Measurements from ENCODE around the gene COMTD1.
"Not testable (repeated sequence)": the region's sequence is repeated elsewhere in the genome, so short reads cannot be mapped to it uniquely, and the experiment has no call there.

The COMTD1 gene

DNA sequence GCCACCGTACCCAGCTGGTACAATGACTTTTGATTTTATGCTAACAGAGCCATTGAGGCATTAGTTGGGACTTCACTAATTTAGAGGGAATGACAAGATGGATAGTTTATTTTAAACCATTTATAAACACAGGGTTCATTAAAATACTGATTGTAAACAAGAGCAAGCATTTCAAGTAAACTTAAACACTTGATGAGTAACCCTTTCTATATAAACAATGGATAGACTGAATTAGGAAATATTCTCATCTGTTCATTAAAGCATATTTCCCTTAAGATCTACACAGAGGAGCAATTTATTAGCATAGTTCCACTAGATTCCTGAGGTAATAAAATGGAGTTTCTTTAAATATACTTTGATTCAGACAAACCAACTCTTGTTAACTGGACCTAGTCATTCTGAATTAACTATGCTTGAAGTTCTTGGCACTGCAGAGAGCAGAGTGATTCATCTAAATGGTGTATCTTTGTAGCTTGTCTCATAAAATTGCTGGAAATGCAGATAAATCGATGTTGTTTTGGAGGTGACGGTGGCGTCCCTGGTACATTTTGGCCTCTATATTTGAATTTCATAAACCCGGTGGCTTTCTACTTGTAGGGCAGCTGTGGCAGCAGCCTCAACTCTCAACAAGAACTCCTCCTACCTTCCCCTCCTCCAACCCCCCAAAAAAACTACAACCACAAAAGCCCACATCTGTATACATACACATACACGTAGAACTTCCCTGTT lies 40.6 kb downstream of the COMTD1 start:
- no peak for DNase-seq (ENCODE audit: low read depth in 1 of 2, low spot score in 1 of 2)

DNA sequence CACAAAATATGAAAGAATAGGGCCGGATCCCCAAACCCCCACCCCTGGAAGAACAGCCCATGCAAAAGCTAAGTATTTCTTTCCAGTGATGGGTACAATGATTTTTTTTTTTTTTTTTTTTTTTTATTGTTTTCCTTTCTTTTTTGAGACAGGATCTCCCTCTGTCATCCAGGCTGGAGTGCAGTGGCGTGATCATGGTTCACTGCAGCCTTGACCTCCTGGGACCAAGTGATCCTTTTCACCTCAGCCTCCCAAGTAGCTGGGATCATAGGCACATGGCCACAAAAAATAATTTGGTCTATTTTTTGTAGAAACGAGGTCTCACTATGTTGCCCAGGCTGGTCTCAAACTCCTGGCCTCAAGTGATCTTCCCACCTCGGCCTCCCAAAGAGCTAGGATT lies 41.1 kb downstream of the COMTD1 start:
- not testable (repeated sequence) for DNase-seq (ENCODE audit: low read depth in 1 of 2, low spot score in 1 of 2)

DNA sequence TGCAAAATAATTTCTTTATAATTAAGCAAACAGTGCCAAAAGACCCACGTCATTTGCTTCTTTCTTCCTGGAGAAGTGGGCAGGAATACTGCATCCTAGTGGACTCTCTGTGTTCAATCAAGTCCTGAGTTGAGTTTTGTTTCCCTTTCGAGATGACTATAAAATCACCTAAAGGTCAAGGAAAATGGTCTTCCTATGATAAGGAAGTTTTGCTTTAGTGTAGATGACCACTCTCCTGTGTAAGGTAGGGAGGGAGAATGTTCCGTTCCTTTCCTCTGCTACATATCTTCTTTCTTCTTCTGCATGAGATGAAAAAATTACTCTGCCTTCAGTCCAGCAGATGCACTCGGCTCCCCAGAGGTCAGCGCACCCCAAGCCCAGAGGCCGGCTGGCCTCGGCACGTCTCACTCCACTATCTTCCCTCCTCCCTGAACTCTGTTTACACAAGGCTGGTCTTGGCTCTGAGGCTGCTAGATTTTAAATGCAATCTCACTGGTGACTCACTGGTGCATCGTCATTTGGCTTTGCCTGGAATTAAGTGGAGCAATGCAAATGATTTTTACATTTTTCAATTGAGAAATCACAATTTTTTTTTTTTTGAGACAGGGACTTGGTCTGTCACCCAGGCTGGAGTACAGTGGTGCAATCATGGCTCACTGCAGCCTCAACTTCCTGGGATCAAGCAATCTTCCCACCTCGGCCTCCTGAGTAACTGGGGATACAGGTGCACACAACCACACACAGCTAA lies 43.8 kb downstream of the COMTD1 start:
- no peak for DNase-seq (ENCODE audit: low read depth in 1 of 2, low spot score in 1 of 2)

DNA sequence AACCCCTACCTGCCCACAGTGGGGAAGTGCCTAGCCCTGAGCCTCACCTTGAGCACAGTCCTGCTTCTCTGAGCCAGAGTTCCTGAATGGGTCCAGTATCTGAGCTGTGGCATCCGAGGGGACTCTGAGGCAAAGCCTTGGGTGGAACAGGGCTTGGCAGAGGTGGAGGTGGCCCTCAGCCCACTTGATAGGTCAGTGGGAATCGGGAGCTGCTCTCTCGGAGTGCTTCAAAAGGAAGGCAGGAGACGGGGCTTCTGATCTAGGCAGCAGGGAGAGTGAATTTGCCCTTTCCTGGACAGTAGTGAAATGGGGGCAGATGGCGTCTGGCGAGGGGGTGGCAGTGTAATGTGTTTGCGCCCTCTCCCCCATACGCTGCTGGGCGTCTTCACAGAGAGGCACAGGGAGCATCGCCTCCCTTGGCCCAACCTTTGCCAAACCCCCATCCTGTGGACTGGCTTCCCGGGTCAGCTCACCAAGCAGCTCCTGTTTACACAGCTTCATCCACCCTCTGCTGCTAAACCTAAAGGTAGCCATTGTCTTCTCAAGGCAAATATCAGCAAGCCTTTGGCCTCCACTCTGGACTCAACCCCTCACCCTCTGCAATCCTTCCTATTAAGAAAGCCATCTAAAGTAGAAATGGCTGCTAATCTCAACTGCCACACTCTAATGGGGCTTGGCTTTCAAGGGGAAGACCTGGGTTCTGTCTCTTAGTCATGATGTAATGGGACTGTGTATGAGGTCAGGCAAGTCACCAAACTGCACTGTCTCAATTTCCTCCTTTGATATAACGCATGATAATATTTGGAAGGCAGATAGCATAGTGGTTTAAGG lies 46.3 kb downstream of the COMTD1 start:
- DNase-seq (ENCODE audit: low read depth in 1 of 2, low spot score in 1 of 2) = no peak

DNA sequence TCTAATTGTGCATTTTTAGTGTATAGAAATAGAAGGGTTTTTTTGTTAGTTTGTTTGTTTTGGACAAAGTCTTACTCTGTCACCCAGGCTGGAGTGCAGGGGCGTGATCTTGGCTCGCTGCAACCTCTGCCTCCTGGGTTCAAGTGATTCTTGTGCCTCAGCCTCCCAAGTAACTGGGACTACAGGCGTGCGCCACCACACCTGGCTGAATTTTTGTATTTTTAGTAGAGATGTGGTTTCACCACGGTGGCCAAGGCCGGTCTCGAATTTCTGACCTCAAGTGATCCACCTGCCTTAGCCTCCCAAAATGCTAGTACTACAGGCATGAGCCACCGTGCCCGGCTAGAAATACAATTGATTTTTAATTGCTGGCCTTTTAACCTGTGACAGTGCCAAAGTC lies 47.2 kb downstream of the COMTD1 start:
- not testable (repeated sequence) for DNase-seq (ENCODE audit: low read depth in 1 of 2, low spot score in 1 of 2)

DNA sequence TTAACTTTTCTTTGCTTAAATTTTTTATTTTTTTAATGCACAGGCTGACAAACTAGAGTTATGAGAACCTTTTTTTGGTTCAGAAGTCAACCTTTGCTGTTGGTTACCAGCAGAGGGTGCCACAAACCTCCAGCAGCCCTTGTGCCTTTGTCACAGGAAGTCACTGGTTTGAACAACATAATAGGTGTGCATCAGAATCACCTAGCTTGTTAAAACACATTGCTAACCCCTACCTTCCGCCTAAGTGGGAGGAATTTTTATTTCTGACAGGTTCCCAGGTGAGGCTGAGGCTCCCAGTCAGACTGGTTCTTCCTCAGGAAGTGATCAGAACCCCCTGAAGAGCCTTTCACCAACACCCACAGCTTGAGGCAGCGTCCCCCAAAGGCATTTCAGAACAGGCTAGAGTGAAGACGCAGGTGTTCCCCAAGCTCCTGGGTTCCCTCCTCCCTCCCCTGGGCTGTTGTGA lies 47.8 kb downstream of the COMTD1 start:
- peak; percentile 32 to 40 for DNase-seq (ENCODE audit: low read depth in 1 of 2, low spot score in 1 of 2)

DNA sequence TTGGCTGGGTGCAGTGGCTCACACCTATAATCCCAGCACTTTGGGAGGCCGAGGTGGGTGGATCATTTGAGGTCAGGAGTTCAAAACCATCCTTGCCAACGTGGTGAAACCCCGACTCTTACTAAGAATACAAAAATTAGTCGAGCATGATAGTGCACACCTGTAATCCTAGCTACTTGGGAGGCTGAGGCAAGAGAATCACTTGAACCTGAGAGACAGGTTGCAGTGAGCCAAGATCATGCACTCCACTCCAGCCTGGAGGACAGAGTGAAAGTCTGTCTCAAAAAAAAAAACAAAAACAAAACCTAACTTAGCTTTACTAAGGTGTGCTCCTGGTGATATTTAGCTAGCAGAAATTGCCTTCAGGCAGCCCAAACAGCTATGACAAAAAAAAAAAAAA lies 49.4 kb downstream of the COMTD1 start:
- DNase-seq (ENCODE audit: low read depth in 1 of 2, low spot score in 1 of 2) = no peak

Data from stimulated activated CD4-positive, alpha-beta T cell treated with anti-CD3 and anti-CD28 coated beads, Interleukin-15, amount 100 ng/mL, for 1 hour (primary cell).